ENCODE measurements around the gene CRK.

CRK gene

GRCh38 chr17:1485423-1486376 lies 29.7 kb upstream of the CRK start:
- peak; percentile 43 for DNase-seq

DNA sequence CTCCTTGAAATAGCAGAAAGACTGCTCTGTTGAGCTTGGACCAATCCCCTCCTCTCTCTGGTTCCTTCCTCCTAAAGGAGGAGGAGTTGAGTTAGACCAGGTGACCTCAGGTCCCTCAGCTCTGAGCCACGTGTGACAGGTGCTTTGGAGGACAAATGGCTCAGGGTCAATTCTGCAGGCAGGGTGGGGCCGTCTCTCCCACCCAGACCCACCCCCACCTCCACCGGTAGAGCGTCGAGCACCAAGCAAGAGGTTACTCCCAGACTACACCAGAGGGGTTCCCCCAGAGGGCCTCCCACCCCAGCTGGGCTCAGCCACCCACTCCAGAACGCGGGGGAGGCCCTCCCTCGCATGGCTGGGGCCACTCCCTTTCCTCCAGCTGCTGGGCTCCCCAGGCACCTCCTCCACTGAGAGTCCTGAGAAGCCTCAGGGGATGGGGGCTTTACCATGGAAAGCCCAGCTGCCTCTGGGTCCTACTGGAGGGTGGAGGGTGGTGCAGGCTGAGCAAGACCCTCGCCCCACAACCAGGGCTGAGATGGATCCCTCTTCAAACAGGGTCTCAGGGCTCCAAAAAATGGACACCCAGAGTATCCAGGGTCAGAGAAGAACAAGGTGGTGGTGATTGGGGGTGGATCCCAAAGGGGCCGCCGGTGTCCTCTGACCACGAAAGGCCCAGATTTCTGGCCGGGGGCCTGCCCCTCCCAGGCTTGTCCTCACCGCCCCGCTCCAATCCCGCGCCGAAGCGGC lies 28.8 kb upstream of the CRK start:
- DNase-seq = peak; percentile 55

GRCh38 chr17:1484060-1484535 lies 28.1 kb upstream of the CRK start:
- DNase-seq = no peak

GRCh38 chr17:1482680-1483079 lies 26.6 kb upstream of the CRK start:
- no peak for DNase-seq

GRCh38 chr17:1481736-1482135 lies 25.7 kb upstream of the CRK start:
- no peak for DNase-seq

- DNase-seq = no peak
These were observed 24.9 kb upstream of the CRK start for GRCh38 chr17:1480747-1481465.

- DNase-seq = no peak
These were observed 22.4 kb upstream of the CRK start for GRCh38 chr17:1478418-1478817.

- no peak for DNase-seq
These were observed 19.4 kb upstream of the CRK start for GRCh38 chr17:1475321-1475854.

DNA sequence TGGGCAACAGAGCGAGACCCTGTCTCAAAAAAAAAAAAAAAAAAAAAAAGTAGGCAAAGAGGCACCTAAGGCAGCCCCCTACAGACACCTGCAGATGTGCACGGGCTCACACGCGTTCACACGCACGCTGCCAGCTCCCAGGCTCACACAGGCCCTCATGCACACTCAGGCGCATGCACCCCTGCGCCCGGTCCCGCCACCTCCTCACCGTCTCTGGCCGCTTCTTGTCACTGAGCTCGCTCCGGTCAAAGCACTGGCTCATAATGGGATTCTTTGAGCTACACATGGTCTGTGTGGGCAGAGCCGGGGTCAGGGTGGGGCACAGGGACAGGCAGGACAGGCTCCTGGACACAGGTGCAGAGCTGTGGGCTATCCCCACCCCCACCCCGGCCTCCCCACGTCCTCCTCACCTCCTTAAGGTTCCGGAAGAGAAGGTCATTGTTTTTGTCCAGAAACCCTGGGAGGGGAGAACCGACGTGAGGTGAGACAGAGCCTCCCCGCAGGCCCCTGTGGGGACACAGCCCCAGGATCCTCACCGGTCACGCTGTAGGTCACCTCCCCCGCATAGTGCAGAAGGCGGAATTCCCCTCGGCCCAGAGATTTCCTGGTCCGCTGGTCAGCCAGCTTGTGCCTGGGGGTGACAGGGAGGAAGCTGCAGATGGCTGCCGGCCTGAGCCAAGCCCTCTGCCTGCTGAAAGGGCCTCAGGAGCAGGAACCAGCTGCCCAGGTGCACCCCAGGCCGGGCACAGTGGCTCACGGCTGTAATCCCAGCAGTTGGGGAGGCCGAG lies 18.6 kb upstream of the CRK start:
- no peak for DNase-seq

GRCh38 chr17:1473841-1474240 lies 17.8 kb upstream of the CRK start:
- no peak for DNase-seq

DNA sequence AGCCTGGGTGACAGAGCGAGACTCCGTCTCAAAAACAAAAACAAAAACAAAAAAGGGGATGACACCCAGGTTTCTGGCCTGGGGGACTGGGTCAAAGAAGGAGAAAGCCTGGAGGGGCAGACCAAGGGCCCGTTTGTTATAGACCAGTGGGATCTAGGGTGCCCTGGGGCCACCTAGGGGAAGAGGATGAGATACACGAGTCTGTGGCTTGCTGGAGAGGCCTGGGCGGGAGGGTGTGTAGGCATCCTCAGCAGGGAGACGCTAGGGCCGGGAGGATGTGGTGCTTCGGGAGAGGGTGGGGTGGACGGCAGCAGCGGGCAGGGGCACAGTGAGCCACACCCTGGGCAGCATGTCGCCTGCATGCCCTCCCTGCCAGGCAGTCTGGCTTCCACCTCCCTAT lies 17.1 kb upstream of the CRK start:
- DNase-seq = no peak

DNA sequence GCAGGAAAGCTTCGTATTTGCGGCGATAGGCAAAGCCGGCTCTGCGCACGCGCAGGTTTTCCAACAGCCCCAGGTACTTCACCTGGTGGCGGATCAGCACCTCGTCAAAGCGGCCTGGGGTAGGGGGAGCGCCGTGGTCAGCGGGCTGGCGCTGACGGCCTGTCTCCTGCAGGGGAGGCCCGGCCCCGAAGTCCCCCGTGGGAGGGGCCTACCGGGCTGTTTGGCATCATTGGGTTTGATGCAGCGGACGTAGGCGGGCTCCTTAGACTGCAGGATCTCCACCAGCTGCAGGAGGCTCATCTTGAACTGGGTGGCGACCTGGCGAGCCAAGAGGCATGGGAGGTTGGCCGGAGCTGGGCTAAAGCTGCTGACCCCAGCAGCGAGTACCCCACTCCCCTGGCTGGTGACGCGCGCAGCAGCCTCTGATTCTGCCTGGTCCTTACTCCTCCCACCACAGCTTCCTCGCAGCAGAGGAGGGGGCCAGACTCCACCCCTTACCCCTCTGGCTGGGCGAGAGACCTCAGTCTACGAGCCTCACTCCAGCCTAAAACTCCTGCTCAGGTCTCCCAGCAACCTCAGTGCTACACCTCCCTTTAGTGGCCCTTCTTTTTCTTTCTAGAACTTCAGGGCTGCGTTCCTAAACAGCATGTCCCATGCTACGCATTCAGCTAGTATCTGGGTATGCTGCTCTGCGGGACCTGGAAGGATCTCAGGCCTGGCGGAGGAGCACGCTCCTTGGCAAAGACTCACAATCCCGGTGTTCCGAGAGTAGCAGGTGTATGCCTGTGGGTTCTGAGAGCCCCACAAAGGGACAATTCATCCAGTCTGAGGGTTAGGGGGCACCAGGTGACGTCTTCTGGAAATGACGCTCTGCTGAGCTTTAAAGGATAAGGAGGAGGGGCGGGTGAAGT lies 16.1 kb upstream of the CRK start:
- no peak for DNase-seq

DNA sequence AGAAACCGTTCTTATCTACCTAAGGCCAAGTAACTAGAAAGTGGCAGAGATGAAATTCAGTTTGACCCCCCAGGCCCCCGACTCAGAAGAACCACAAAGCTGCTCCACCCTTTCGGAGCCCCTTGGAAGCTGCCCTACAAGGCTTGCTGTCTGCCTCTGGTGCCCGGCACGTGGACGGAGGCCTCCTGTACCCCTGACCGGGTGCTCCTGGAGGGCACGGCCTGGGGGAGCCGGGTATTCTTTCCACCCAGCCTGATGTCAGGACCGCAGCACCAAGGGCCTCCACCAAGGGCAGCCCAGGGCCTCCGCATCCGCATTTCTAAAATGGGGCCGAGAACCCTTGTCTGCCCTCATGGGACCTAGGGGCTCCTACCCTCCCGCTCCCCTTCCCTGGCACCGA lies 15.5 kb upstream of the CRK start:
- DNase-seq = no peak

- DNase-seq = no peak
These were observed 14.9 kb upstream of the CRK start for GRCh38 chr17:1470755-1471462.

GRCh38 chr17:1470071-1470754 lies 14.2 kb upstream of the CRK start:
- no peak for DNase-seq

GRCh38 chr17:1469231-1469852 lies 13.3 kb upstream of the CRK start:
- DNase-seq = no peak

- no peak for DNase-seq
These were observed 12.0 kb upstream of the CRK start for GRCh38 chr17:1467898-1468492.

DNA sequence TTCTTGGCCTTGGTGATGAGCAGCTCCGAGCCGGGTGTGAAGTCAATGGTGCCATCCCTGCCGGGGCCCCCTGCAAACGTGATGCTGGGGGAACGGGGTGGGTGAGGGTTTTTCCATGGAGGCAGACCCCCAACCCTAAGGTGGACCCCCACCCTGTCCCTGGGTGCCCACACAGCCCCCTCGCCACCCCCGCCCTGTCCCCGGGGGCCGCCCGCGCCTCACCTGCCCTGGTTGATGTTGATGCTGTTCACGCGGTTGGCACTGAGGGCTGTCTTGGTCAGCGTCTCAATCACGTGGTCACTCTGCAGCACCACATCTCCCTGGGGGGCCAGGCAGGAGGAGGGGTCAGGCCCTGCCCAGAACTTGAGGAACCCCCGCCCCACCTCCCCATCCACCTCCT lies 11.2 kb upstream of the CRK start:
- no peak for DNase-seq

- no peak for DNase-seq
These were observed 8.2 kb upstream of the CRK start for GRCh38 chr17:1464186-1464585.

All from T1000 (cell line).